NCI-H2171 (cell line): ENCODE data around the gene OR2T35.
A peak's percentile ranks its signal among the peaks of the same experiment; 100 is the strongest.

Experiments
- DNase-seq: peaks from one replicate; lab custom pipeline; 2025; lab: John Stamatoyannopoulos, UW

OR2T35 gene

GRCh38 chr1:248625971-248626370 lies 19.1 kb downstream of the OR2T35 start:
- no peak for DNase-seq

- no peak for DNase-seq
Observed at GRCh38 chr1:248625166-248625565, 19.9 kb downstream of the OR2T35 start.

GRCh38 chr1:248622570-248623001 lies 22.5 kb downstream of the OR2T35 start:
- peak; percentile 2 for DNase-seq

GRCh38 chr1:248621770-248622169 lies 23.3 kb downstream of the OR2T35 start:
- no peak for DNase-seq

- DNase-seq, result peak; percentile 42
Observed at GRCh38 chr1:248618878-248619277, 26.2 kb downstream of the OR2T35 start.

- DNase-seq, result no peak
Observed at GRCh38 chr1:248618119-248618518, 27.0 kb downstream of the OR2T35 start.

- DNase-seq, result no peak
Observed at GRCh38 chr1:248613742-248614141, 31.3 kb downstream of the OR2T35 start.

- DNase-seq, result no peak
Observed at GRCh38 chr1:248611883-248612414, 33.1 kb downstream of the OR2T35 start.

GRCh38 chr1:248610301-248610700 lies 34.8 kb downstream of the OR2T35 start:
- DNase-seq, result no peak

- DNase-seq, result no peak
Observed at GRCh38 chr1:248599396-248599795, 45.7 kb downstream of the OR2T35 start.

- no peak for DNase-seq
Observed at GRCh38 chr1:248597589-248597988, 47.5 kb downstream of the OR2T35 start, which contains the start of gene OR2T10. Gene OR2T10 (minus strand): TSS chr1:248597700. CDS start chr1:248593768, 3,932 bp downstream.

GRCh38 chr1:248596615-248597014 lies 48.5 kb downstream of the OR2T35 start:
- no peak for DNase-seq

GRCh38 chr1:248593226-248593625 lies 51.9 kb downstream of the OR2T35 start:
- DNase-seq, result no peak

GRCh38 chr1:248592655-248593054 lies 52.4 kb downstream of the OR2T35 start:
- DNase-seq, result no peak

- DNase-seq, result no peak
Observed at GRCh38 chr1:248590055-248590454, 55.0 kb downstream of the OR2T35 start.

- DNase-seq, result no peak
Observed at GRCh38 chr1:248589334-248589733, 55.7 kb downstream of the OR2T35 start.
